Erythroblast (primary cell): ENCODE measurements around the gene SMS.

Experiments used
- GATA1 ChIP-seq: IDR thresholded peaks from 2 replicates; pipeline ENCODE4 v1.6.1; 2011; ENCODE audit warnings: low read depth, mild to moderate bottlenecking, control low read depth, low read length, moderate library complexity
- POLR2A ChIP-seq: IDR thresholded peaks from 2 replicates; pipeline ENCODE4 v1.6.1; 2011; ENCODE audit warnings: mild to moderate bottlenecking, low read length

GRCh38 chrX:21911481-21911880 is 29.0 kb upstream of the SMS start:
- TF ChIP-seq POLR2A (no peak), GATA1 (no peak)
